HG03108 (cell line): ENCODE measurements around the gene MBNL1.

Source experiments
- ATAC-seq: cut with Tn5 transposase; IDR thresholded peaks from one replicate; pipeline ENCODE4 v1.9.1; 2021; ENCODE audit warnings: moderate library complexity; ENCODE audit not compliant: unreplicated experiment

MBNL1 gene

GRCh38 chr3:152466784-152467183 is 198.1 kb downstream of the MBNL1 start:
- peak; percentile 41 for ATAC-seq

- ATAC-seq, result no peak
These were observed 200.7 kb downstream of the MBNL1 start for GRCh38 chr3:152469248-152470025.

GRCh38 chr3:152470095-152470494 is 201.4 kb downstream of the MBNL1 start:
- no peak for ATAC-seq

- ATAC-seq, result no peak
These were observed 202.2 kb downstream of the MBNL1 start for GRCh38 chr3:152470893-152471292.

GRCh38 chr3:152471814-152472671 is 203.3 kb downstream of the MBNL1 start:
- peak; percentile 44 for ATAC-seq

- ATAC-seq, result no peak
These were observed 203.9 kb downstream of the MBNL1 start for GRCh38 chr3:152472672-152472954.

- ATAC-seq, result peak; percentile 57
These were observed 205.9 kb downstream of the MBNL1 start for GRCh38 chr3:152474585-152474984.

- no peak for ATAC-seq
These were observed 208.7 kb downstream of the MBNL1 start for GRCh38 chr3:152477422-152477821.

- ATAC-seq, result peak; percentile 83
These were observed 211.7 kb downstream of the MBNL1 start for GRCh38 chr3:152480282-152480953.

GRCh38 chr3:152486364-152486763 is 217.6 kb downstream of the MBNL1 start:
- no peak for ATAC-seq

- no peak for ATAC-seq
These were observed 219.7 kb downstream of the MBNL1 start for GRCh38 chr3:152488449-152488848.

GRCh38 chr3:152491922-152492321 is 223.2 kb downstream of the MBNL1 start:
- ATAC-seq, result no peak

GRCh38 chr3:152496286-152496685 is 227.6 kb downstream of the MBNL1 start:
- no peak for ATAC-seq

- ATAC-seq, result peak; percentile 61
These were observed 228.0 kb downstream of the MBNL1 start for GRCh38 chr3:152496716-152497115.

GRCh38 chr3:152497457-152497856 is 228.7 kb downstream of the MBNL1 start:
- no peak for ATAC-seq

GRCh38 chr3:152497890-152498289 is 229.2 kb downstream of the MBNL1 start:
- no peak for ATAC-seq

- ATAC-seq, result no peak
These were observed 231.2 kb downstream of the MBNL1 start for GRCh38 chr3:152499791-152500385.

GRCh38 chr3:152505926-152506325 is 237.2 kb downstream of the MBNL1 start:
- ATAC-seq, result peak; percentile 94

- ATAC-seq, result no peak
These were observed 240.0 kb downstream of the MBNL1 start for GRCh38 chr3:152508705-152509104.

- ATAC-seq, result peak; percentile 56
These were observed 243.2 kb downstream of the MBNL1 start for GRCh38 chr3:152511904-152512303.

- ATAC-seq, result no peak
These were observed 244.7 kb downstream of the MBNL1 start for GRCh38 chr3:152513301-152513960.
